ENCODE measurements around the gene PSMD1.
"Not testable (repeated sequence)": the region's sequence is repeated elsewhere in the genome, so short reads cannot be mapped to it uniquely, and the experiment has no call there.

Gene PSMD1

DNA sequence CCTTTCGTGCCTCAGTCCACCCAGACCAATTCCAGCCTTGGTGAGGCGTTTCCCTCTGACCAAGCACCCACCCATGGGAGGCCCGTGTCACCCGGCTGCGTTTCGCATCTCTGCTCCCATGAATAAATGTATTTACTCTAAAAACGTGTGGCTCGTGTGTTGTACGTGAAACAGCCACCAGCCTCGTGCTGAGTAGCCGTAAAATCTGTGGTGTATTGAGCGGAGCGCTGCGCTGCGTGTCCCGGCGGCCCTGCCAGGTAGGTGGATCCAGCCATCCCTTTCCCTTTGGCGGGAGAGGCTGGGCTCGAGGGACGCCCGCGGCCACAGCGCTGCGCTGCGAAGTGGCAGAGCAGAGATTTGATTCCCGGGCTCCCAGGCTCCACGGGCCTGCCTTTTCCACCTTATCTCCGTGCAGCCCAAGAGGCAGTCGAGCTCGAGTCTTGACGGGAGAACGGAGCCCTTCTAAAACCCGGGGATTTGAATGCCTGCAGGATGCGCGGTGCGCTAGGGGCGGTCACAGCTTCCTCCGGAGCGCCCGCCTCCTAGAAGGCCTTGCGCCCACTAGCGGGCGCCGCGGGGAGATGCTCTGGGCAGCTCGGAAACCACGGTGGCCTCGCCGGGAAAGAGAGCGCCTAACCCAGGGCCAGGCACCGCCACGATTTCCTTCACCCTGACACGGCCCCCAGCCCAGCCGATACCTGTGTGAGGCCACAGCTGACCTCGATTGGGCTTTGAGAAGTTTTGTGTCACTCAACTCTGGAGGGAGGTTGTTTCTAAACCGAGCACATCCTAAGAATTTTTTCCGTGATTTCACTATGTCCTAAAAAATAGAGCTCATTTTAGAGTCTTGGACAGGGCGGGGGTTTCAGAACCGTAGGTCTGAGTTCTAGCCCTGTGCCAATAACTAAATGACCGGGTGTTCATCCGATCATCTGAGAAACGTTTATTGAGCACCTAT is 3.9 kb upstream of the PSMD1 start:
- DNase-seq (ENCODE audit: low read depth in 1 of 2, low spot score in 1 of 2) = peak; percentile 65 to 71

DNA sequence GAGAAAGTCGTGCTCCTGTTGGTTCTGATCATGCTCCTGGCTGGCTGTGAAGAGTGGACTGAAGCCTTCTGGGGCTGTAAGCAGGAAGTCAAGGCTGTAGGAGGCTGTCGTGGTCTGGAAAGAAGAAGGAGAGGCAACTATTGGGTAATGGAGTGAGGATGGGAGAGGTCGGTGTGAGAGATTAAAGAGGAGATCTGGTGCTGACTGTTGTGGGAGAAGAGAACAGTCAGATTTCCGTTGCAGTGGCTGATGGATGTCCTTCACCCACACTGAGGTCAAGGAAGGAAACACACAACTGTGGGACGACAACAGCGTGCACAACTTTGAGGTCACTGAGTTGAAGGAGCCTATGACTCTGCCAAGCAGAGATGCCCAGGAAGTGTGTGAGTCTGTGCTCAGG is 2.8 kb upstream of the PSMD1 start:
- DNase-seq (ENCODE audit: low read depth in 1 of 2, low spot score in 1 of 2) = no peak

DNA sequence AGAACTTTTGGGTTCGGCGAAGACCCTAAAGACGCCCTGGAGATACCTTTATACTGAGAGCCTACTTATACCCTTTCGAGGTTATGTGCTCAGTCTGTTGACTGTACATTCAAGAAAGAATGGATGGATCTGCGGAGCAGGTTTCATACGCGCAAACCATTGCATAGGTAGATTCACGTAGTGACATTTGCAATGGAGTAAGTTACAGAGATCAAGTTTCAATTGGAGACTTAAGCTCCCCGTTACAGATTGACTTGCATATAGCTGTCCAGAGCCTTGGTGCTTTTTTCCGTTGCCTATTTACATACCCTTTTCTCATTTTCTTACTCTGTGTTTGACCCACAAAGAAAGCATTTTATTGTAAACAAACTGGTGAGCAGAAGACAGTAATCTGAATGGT is 923 bp downstream of the PSMD1 start:
- DNase-seq (ENCODE audit: low read depth in 1 of 2, low spot score in 1 of 2) = no peak

DNA sequence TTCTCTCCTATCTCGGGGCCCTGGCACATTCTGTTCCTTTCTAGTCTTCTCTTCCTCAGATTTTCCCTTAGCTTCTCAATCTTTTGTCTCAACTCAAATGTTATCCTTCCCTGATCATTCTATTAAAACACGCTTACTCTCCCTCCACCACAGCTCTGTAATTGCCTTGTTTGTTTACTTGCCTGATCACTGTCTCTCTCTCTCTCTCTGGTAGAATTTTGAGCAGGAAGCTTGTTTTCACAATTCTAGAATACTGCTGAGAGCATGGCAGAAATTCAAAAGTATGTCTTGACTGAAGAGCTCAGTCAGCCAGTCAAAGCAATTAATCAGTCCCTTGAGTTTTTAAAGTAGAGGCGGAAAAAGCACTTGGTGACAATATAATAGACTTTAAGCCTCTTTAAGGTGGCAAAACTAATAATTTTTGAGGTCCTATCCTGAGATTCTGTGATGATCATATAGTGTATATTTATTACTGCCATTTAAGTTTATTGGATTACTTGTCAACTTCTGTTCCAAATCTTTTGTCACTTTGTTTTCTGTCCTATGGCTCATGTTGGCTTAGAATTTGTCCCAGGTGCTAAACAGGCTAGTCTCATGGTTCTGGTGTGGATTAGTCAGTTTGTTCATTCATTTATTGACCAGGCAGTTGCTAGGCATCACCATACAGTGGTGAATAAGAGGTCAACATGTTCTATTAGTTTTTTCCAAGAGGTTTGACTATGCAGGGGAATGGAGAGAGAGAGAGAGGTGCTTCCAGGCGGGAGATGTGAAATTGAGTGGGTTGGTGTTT is 2.3 kb downstream of the PSMD1 start:
- DNase-seq (ENCODE audit: low read depth in 1 of 2, low spot score in 1 of 2) = no peak

DNA sequence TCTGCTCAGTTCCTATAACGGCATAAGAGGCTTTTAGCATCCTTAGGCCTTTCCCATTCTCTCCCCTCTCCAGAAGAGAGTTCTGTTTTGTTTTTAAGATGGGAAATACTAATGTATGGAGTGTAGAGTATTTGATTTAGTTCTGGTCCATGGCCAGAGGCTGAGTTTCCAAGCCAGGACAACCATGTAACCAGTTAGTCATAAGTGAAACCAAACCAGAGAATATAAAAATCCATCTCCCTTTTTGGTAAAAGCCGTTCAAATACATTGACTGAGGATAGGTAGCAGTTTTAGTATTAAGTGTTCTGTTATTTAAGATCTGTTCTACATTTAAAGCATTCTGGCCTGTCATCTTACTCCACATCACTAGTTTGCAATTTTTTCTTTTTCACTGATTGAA is 3.1 kb downstream of the PSMD1 start:
- DNase-seq (ENCODE audit: low read depth in 1 of 2, low spot score in 1 of 2) = no peak

DNA sequence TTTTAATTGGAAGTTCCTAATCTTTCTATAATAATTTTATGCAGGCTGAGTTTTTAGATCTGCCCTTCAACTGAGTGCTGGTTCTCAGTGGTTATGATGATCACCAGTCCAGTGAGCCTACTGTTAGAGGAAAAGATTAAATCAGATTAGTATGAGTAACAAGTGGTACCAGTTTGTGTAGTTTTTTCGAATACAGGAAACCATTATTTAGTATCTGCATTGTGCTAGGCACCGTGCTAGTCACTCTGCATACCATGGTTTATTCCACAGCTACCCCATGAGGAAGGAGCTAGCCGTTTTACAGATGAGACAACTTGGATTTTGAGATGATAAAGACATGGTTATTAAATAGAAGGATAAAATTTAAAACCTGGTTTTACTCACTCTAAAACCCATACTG is 6.1 kb downstream of the PSMD1 start:
- no peak for DNase-seq (ENCODE audit: low read depth in 1 of 2, low spot score in 1 of 2)

DNA sequence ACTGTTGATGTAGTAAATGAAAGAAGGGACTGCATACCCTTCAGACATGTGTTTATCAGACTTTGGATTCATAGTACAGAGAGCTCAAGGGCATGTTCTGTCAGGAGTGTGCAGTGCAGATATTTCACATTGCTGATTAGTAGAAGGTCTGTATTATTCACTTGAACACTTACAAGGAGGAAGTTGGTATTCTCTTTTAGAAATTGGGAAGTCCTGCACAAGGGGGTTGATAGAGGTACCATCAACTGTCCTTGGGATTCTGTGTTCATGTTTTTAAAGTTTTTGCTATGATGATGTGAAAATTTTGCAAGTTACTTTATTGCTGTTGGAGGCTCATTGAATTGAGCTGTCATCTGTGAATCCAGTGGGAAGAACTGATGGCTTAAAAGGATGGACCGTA is 6.7 kb downstream of the PSMD1 start:
- DNase-seq (ENCODE audit: low read depth in 1 of 2, low spot score in 1 of 2) = no peak

DNA sequence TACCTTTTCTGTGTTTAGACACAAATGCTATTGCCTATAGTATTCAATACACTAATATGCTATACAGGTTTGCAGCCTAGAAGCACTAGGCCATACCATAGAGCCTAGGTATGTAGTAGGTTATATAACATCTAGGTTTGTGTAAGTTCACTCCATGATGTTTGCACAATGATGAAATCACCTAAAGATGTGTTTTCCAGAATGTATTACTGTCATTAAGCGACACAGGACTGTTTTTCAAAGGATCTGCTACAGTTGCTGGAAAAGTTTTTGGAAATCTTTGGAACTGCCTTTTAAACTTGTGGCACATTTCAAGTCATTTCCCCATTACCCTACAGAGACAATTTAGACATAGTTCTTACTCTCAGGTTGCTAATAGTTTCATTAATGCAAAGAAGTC is 9.3 kb downstream of the PSMD1 start:
- DNase-seq (ENCODE audit: low read depth in 1 of 2, low spot score in 1 of 2) = no peak

DNA sequence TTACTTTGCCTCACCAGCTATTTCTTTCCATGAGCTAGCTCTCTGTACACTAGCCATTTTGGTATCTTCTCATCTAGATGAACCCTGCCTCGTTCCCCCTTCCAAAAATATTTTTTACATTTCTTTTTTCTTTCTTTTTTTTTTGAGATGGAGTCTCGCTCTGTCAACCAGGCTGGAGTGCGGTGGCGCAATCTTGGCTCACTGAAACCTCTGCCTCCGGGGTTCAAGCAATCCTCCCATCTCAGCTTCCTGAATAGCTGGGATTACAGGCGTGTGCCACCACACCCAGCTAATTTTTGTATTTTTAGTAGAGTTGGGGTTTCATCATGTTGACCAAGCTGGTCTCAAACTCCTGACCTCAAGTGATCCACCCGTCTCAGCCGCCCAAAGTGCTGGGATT is 10.9 kb downstream of the PSMD1 start:
- DNase-seq (ENCODE audit: low read depth in 1 of 2, low spot score in 1 of 2) = not testable (repeated sequence)

DNA sequence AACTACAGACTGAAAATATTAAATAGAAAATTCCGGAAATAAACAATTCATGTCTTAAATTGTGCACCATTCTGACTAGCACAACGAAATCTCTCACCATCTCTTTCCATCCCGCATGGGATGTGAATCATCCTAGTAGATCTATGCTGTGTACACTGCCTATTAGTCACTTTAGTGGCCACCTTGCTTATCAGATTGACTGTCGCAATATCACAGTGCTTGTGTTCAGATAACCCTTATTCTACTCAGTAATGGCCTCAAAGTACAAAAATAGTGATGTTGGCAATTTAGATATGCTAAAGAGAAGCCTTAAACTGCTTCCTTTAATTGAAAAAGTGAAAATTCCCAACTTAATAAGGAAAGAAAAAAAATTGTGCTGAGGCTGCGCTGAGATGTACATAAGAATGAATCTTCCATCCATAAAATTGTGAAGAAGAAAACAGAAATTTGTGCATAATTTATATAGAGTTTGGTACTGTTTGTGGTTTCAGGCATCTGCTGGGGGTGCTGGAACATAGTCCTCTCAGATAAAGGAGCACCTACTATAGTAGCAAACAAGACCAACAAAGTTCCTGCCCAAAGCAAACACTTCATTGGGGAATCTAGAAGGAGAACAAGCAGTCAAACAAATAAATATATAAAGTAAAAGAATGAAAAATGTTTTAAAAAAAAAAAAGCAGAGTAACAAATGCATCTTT is 12.0 kb downstream of the PSMD1 start:
- DNase-seq (ENCODE audit: low read depth in 1 of 2, low spot score in 1 of 2) = no peak

DNA sequence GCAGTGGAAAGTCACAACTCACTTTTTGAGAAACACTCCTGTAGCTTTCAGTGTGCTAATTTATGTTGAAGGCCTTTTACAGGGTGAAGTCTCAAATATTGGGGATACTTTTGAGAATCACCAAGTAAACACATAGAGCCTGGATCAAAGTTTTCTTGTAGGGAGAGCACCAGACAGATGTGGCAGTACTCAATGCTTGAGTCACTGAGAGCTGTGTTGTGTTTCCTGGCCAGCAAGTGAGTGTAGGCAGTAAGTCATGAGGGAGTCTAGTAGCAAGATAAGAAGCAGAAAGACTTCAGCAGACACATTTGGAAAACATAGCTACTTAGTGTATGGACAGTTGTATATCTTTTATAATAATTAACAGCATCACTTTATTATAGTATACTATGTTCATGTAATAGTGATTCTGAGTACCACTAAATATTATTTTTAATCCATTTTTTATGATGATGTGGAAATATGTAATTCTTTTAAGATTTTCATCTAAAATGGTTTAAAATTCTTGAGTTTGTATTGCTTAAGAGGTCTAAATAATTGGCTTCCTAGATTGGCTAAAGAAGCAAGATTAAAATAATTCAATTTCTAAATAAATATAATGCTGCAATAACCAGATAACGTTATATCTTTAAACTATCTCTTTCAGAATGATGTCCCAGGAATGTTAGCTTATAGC is 12.8 kb downstream of the PSMD1 start:
- no peak for DNase-seq (ENCODE audit: low read depth in 1 of 2, low spot score in 1 of 2)

DNA sequence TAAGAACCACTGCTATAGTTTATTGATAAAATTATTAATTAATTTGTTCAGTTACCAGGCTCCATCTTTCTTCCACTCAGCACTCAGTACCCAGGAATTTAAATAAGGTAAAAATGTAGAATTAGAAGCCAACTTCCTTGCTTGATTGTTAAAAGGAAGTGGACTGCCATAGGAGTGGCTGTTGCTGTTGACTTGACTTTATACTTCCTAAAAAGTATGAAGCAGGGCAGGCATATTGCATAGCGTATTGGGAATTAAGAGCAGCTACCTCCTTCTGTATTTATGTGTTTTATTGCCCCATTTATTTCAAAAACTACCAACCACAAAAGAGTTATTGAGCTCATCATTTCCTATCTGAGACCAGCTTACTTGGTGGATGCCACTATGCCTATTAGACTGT is 27.9 kb downstream of the PSMD1 start:
- no peak for DNase-seq (ENCODE audit: low read depth in 1 of 2, low spot score in 1 of 2)

DNA sequence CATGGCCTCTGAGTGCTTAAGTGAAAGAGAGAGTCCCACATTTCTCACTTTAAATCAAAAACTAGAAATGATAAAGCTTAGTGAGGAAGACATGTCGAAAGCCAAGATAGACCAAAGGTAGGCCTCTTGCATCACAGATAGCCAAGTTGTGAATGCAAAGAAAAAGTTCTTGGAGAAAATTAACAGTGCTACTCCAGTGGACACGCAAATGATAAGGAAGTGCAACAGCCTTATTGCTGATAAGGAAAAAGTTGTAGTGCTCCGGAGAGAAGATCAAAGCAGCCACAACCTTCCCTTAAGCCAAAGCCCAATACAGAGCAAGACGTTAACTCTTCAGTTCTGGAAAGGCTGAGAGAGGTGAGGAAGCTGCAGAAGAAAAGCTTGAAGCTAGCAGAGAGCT is 32.1 kb downstream of the PSMD1 start:
- DNase-seq (ENCODE audit: low read depth in 1 of 2, low spot score in 1 of 2) = no peak

DNA sequence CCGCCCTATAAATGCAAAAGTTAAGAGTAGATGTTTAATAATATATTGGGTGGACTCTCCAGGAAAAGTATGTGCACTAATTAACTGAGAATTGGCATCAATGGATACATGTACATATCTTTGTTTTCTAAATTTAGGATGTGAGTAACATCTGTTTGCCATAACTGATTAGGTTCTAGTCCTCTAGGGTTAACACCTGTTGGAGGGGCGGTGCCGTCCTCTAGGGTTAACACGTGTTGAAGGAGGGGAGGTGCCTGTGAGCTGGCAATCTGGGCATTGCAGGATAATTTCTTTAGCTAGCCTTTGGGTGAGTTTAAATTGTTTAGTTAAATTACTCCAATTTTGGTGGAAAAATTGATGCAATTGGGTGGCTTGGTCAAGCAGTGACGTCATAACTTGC is 37.3 kb downstream of the PSMD1 start:
- no peak for DNase-seq (ENCODE audit: low read depth in 1 of 2, low spot score in 1 of 2)

DNA sequence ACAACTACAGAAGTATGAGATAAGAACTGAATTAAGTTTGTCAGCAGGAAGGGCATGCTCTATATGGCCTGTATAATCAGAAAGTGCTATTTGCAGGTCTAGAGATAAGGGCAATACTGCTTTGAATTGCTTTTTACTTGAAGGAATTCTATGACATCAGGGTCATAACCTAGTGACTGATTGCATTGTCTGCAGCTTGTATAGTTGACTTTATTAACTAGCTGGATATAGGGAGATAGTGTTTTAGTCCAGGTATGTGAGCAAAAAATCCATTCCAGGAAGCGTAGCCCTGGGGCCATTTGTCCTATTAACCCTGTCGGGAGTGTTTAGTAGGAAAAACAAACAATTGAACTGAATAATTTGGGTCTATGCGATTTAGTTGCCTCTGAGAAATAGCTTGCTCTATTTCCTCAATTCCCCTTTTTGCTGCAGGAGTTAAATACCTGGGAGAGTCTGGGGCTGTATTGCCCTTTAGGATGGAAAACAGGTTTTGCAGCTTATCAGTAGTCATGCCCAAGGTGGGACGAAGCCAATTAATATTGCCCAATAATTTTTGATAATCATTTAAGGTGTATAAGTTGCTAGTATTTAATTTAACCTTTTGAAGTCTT is 38.2 kb downstream of the PSMD1 start:
- no peak for DNase-seq (ENCODE audit: low read depth in 1 of 2, low spot score in 1 of 2)

DNA sequence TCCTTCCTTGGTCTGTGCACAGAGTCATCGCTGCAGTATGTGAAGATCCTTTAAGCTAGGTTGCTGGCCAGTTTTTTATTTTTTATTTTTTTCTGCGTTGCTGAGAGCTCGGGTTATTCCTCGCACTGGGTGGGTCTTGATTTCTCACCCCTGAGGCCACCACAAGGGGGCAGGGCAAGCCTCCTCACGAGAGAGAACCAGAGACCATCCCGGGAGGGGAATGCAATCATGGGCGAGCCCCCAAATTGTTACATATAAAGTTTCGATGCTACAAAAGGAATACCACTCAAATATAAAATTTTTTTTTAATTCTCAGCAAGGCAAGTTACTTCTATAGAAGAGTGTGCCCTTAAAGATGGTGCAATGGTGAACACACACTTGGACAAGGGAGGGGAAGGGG is 43.3 kb downstream of the PSMD1 start:
- no peak for DNase-seq (ENCODE audit: low read depth in 1 of 2, low spot score in 1 of 2)

DNA sequence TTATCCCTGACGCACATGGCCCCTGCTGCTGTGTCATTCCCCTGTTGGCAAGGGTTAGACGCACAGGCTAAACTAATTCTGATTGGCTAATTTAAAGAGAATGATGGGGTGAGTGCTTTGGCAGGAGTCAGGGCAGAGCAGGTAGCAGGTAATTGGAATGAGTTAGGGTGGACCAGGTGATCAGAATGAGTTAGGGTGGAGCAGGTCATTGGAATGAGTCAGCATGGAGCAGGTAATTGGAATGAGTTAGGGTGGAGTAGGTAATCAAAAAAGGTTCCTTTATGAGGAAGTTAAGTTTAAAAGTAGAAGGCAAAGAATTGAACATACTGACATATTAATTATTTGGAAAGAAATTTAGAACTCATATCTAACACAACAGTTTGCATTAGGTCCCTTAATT is 43.7 kb downstream of the PSMD1 start:
- not testable (repeated sequence) for DNase-seq (ENCODE audit: low read depth in 1 of 2, low spot score in 1 of 2)

DNA sequence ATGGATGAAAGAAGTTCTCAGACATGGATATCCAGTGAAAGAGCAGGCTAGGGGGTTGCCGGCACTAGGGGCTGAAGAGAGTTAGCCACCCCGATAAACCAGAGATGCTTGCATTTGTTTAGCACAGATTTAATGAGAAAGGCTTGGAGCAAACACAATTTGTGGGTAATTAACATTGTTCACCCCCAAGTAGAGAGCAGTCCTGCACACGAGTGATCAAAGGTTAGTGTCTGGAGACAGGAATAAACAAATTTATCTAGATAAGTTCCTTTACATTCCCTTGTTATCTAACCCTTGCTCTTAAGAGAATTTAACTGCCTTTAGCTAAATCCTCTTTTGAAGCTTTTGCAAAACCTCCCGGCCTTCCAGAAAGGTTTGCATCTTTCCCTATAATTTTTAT is 44.3 kb downstream of the PSMD1 start:
- DNase-seq (ENCODE audit: low read depth in 1 of 2, low spot score in 1 of 2) = no peak

DNA sequence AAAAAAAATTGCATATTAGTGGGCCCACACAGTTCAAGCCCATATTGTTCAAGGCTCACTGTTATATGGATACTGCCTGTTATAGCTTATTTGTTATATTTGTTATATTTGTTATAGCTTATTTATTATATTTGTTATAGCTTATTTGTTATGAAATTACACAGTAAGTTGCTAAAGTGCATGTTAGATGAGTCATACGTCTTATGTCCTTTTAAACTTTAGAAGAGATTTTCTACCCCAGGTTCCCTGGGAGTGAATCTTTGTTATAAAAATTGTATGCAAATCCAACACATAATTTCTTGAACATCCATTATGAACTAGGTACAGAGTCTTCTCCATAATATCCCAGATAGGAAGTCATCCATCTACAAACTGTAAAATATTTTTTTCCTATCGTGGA is 46.1 kb downstream of the PSMD1 start:
- no peak for DNase-seq (ENCODE audit: low read depth in 1 of 2, low spot score in 1 of 2)

DNA sequence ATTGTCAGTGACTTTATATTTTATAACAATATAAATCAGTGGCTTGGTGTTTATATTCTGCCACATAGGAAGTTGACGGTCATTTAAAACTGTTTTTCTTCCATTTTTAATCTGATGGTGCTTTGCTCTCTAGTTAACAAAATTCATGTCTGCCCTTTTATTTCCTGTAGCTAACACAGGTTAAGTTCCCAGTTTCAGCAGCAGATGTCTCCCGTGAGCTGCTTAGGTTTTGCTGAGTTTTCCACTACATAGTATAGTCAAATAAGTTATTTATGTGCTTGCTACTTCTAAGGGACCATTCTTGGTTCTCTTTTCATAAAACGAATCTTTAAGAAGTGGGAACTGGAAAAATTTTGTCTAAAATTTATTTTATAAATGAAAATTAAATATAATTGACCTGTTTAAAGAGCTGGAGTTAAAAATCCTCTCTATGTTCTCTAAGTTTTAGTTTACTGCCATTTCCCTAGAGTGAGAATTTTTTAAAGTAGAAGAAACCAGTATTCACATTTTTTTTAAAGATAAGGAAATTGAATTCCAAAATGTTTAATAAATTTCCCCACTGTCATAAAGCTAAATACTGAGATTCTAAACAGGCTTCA is 47.5 kb downstream of the PSMD1 start:
- no peak for DNase-seq (ENCODE audit: low read depth in 1 of 2, low spot score in 1 of 2)
